HEK293T (cell line): Measurements from ENCODE around the gene KCNC3.

Experiments
- CTCF ChIA-PET: fragments of 350-600 bp; formaldehyde crosslinking; extraction: SDS; loops from one replicate; lab custom pipeline; 2021; ENCODE audit warnings: antibody characterized with exemption, inconsistent platforms; lab: Yijun Ruan, JAX
- POLR2A ChIA-PET: fragments of 350-600 bp; formaldehyde crosslinking; extraction: SDS; loops from one replicate; lab custom pipeline; 2020; ENCODE audit warnings: antibody characterized with exemption, inconsistent platforms; lab: Yijun Ruan, JAX
- DNase-seq: peaks from one replicate; pipeline ENCODE4 v3.0.0; 2012; ENCODE audit warnings: mixed read lengths; ENCODE audit errors: extremely low spot score
- ARNT ChIP-seq: fragments of 450-650 bp; IDR thresholded peaks from 2 replicates; pipeline ENCODE4 v1.6.1; 2017; ENCODE audit warnings: mild to moderate bottlenecking
- BHLHE40 ChIP-seq: fragments of 450-650 bp; IDR thresholded peaks from 2 replicates; pipeline ENCODE4 v1.6.1; 2016; ENCODE audit warnings: mild to moderate bottlenecking, moderate library complexity, borderline replicate concordance
- CTBP1 ChIP-seq: fragments of 450-650 bp; IDR thresholded peaks from 2 replicates; pipeline ENCODE4 v1.6.1; 2016; ENCODE audit warnings: borderline replicate concordance
- ELF4 ChIP-seq: fragments of 450-650 bp; IDR thresholded peaks from 2 replicates; pipeline ENCODE4 v1.6.1; 2017; ENCODE audit warnings: antibody characterized with exemption
- FOXA1 ChIP-seq: fragments of 450-650 bp; IDR thresholded peaks from 2 replicates; pipeline ENCODE4 v1.6.1; 2016; ENCODE audit warnings: mild to moderate bottlenecking
- FOXK2 ChIP-seq: fragments of 450-650 bp; IDR thresholded peaks from 2 replicates; pipeline ENCODE4 v1.6.1; 2016; ENCODE audit warnings: mild to moderate bottlenecking
- FOXM1 ChIP-seq: fragments of 450-650 bp; IDR thresholded peaks from 2 replicates; pipeline ENCODE4 v1.6.1; 2017; ENCODE audit warnings: mild to moderate bottlenecking, borderline replicate concordance
- HDGF ChIP-seq: fragments of 450-650 bp; IDR thresholded peaks from 2 replicates; pipeline ENCODE4 v1.6.1; 2017; ENCODE audit warnings: antibody characterized with exemption, borderline replicate concordance
- L3MBTL2 ChIP-seq: fragments of 450-650 bp; conservative IDR thresholded peaks from 2 replicates; pipeline ENCODE4 v1.6.1; 2016; ENCODE audit warnings: mild to moderate bottlenecking
- LEF1 ChIP-seq: fragments of 450-650 bp; IDR thresholded peaks from 2 replicates; pipeline ENCODE4 v1.6.1; 2017; ENCODE audit warnings: mild to moderate bottlenecking, borderline replicate concordance
- NFRKB ChIP-seq: fragments of 450-650 bp; IDR thresholded peaks from 2 replicates; pipeline ENCODE4 v1.6.1; 2016; ENCODE audit warnings: mild to moderate bottlenecking, moderate library complexity
- SP1 ChIP-seq: fragments of 450-650 bp; IDR thresholded peaks from 2 replicates; pipeline ENCODE4 v1.6.1; 2017
- SUZ12 ChIP-seq: fragments of 450-650 bp; IDR thresholded peaks from 2 replicates; pipeline ENCODE4 v1.6.1; 2016; ENCODE audit warnings: mild to moderate bottlenecking
- TARDBP ChIP-seq: fragments of 450-650 bp; IDR thresholded peaks from 2 replicates; pipeline ENCODE4 v1.6.1; 2016
- ZNF384 ChIP-seq: fragments of 450-650 bp; IDR thresholded peaks from 2 replicates; pipeline ENCODE4 v1.6.1; 2016
- TF ChIP-seq, protein P1 (sequence below): fragments of 450-650 bp; IDR thresholded peaks from 2 replicates; pipeline ENCODE4 v1.6.1; 2016

The KCNC3 gene

DNA sequence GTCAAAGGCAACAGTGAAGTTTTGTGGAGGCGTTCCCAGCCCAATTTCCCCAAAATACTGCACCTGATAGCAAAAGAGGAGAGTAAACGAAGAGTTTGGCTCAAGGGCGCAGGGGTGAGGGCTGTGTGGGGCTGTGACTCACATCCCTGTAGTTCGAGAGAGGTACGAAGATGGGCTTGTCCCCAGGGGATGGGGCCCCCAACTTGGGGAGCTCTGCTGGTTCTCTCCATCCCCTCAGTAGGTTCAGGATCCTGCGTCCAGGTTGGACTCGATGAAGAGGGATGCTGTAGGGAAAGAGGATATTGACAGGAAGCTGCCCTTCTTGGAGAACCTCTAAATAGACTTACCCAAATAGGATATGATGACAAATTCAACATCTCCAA lies 32.8 kb upstream of the KCNC3 start:
- POLR2A ChIA-PET = interaction anchor here (0.8 kb wide), 1 partner anchor 14 kb away, joined by 3 read pairs; the partner anchor contains the start of gene NR1H2
- TF ChIP-seq CTBP1 (no peak), LEF1 (no peak), SP1 (no peak), BHLHE40 (no peak), L3MBTL2 (no peak), ARNT (no peak), FOXK2 (no peak)
- TF ChIP-seq, protein P1, sequence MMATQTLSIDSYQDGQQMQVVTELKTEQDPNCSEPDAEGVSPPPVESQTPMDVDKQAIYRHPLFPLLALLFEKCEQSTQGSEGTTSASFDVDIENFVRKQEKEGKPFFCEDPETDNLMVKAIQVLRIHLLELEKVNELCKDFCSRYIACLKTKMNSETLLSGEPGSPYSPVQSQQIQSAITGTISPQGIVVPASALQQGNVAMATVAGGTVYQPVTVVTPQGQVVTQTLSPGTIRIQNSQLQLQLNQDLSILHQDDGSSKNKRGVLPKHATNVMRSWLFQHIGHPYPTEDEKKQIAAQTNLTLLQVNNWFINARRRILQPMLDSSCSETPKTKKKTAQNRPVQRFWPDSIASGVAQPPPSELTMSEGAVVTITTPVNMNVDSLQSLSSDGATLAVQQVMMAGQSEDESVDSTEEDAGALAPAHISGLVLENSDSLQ = no peak
- DNase-seq = no peak
- CTCF ChIA-PET = no interaction called here

DNA sequence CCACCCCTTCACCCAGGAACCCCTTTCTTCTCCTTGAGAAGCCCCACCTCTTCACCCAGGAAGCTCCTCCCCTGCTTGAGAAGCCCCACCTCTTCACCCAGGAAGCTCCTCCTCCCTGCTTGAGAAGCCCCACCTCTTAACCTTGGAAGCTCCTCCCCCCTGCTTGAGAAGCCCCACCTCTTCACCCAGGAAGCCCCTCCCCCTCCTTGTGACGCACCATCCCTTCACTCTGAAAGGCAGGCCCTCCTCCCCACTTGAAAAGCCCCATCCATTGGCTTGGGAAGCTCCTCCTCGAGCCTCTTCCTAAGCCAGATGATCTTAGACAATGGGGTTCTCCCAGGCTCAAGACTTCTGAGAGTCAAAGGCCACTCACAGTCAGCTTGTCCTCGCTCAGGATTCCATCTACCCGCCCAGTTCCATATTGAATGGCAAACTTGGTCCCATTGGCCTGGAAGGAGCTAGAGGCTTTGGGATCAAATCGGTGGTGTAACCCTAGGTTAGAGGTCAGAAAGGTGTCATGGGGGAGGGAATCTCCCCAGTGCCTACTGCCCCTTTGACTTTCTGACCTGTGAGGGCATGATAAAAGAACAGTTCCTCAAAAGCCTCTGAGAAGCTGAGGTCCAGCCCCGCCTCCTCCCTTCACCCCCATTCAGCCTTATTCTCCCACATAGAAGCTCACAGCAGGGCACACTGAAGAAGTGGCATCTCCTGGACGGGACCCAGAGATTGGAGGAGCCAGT lies 32.3 kb upstream of the KCNC3 start:
- POLR2A ChIA-PET = interaction anchor here (0.8 kb wide), 1 partner anchor 15 kb away, joined by 3 read pairs; the partner anchor contains the start of gene NR1H2
- TF ChIP-seq TARDBP (no peak), SP1 (no peak), FOXK2 (no peak), BHLHE40 (no peak)
- CTCF ChIA-PET = no interaction called here
- peak; percentile 42 for DNase-seq

DNA sequence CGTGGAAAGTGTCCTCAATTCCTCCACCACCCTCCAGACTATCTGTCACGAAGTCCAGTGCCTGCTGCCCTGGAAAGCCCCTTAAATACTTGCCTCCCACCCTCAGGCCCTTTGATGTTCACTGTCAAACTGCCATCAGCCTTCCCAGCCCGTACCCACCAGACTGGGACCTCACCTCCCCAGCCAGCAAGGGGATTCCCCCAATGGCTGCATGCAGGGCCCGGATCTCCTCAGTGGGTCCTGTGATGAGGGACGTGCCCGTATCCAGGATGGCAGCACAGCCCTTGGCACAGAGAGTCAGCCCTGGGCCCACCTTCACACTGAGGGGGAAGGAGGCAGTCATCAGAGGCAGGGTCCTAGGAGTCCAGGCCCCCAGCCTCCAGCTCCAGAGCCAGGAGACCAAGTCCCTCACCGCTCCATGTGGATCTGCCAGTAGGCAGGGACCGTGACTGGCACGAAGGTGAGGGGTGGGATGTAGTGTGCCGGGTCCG lies 30.2 kb upstream of the KCNC3 start:
- no peak for TF ChIP-seq LEF1
- no peak for TF ChIP-seq ELF4
- TF ChIP-seq FOXA1 = no peak
- TF ChIP-seq TARDBP = no peak
- TF ChIP-seq SUZ12 = no peak
- TF ChIP-seq CTBP1 = no peak
- TF ChIP-seq FOXM1 = no peak
- no peak for TF ChIP-seq SP1
- TF ChIP-seq HDGF = no peak
- no peak for TF ChIP-seq ZNF384
- no peak for TF ChIP-seq L3MBTL2
- TF ChIP-seq NFRKB = no peak
- no peak for TF ChIP-seq ARNT
- TF ChIP-seq FOXK2 = no peak
- TF ChIP-seq BHLHE40 = no peak
- TF ChIP-seq, protein P1 = no peak
- DNase-seq = no peak
- POLR2A ChIA-PET = no interaction called here
- CTCF ChIA-PET = interaction anchor here (0.6 kb wide), 1 partner anchor 90 kb away, joined by 3 read pairs; no protein-coding TSS in a partner anchor

DNA sequence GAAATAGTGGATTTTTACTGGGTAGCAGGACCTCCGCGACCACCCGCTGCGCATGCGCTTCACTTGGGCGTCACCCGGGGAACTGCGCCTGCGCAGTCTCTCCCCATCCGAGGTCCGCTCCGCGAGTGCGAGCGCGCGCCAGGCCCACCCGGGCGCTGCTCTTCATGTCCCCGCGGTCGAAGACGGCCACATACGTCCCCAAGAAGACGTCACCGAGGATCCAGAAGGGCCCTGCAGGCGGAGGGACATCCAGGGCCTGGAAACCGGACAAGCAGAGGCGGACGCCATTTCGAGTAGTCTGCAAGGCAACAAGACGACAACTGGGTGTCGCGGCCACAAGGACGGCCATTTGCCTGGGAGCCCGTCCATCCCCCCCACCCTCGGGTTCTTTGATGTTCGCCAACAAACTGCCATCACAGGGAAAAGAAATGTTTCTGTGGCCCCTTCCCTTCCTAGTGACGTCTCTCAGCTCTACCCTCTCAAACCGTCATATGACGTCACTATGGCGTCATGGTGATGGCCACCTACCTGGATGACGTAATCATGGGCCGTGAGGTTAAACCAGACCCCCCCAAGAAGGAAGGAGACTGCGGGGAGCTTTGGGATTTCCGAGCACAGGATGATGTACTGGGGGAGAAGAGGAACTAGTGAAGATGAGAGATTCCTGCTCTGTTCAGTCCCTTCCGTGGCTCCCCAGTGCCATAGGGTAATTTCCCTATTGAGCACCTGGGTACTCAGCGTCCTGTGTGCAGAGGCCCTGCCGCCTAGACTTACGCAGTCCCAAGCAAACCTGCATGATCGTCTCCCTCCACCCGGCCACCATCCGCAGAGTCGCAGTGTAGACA lies 29.5 kb upstream of the KCNC3 start:
- no peak for DNase-seq
- ChIA-PET POLR2A (no interaction called here), CTCF (no interaction called here)
- TF ChIP-seq ELF4 (no peak), LEF1 (no peak), FOXK2 (no peak), SP1 (no peak), HDGF (no peak), SUZ12 (no peak), BHLHE40 (no peak), CTBP1 (no peak), FOXA1 (no peak), FOXM1 (no peak), L3MBTL2 (no peak), ARNT (no peak), TARDBP (no peak)

DNA sequence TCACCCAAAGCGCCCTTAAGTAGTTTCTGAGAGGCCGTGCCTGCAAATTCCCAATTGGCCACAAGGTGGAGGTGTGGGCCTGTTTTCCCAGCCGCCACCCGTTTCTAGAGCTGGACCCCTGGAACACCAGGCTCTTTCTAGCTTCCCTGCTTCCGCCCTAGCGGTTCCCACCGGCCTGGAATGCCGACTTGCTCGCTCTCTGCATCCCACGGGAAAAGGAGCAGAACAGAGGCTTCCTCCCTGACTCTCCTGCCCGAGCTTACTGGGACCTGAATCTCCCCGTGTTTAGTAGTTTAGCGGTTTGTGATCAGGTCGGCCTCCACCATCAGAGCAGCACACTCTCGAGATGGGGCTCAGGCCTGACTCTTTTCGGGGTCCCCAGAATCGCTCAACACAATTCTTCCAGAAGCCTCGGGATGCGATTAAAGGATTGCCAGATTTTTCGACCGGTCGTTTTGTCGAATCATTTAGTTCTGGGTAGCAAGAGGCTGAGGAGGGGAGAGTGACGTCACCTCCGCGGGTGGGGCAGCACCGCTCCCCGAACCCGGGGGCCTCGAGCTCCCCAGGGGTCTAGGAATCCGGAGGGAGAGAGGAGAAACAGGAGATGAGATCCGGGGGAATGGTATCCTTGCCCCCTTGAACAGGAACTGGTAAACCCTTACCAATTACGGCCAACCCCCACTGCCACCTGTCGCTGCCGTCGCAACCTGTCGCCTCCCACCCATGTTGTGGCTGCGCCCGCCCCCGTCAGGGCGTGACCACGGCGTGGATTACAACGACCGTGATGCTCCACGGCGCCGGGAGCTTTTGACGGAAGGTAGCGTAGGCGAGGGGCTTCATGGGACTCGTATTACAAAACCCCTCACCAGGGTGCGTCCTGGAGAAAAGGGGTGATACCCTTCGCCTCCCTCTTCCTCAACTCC lies 28.3 kb upstream of the KCNC3 start:
- ChIA-PET CTCF (interaction anchor here (0.6 to 1.0 kb wide), 8 partner anchors 11 to 109 kb away, joined by 3 to 6 read pairs (median 4); partner anchors contain the start of gene KCNC3), POLR2A (interaction anchor here (0.7 to 1.4 kb wide), 6 partner anchors 11 to 200 kb away, joined by 3 to 5 read pairs (median 3); partner anchors contain the start of genes JOSD2 and KCNC3)
- peak; percentile 42 for DNase-seq
- TF ChIP-seq ARNT (peak; percentile 70), BHLHE40 (no peak)
- TF ChIP-seq, protein P1 = no peak
